DND-41 (cell line): ENCODE results near the gene POLR3G.

ENCODE experiments used
- ATAC-seq: fragments of 200-7000 bp; cut with Tn5 transposase; 3 replicates; pipeline ENCODE4 v1.9.1; 2021; ENCODE audit warnings: low read depth; ENCODE audit not compliant: insufficient read depth
- DNase-seq: peaks from one replicate; pipeline ENCODE4 v3.0.0-alpha.2; 2020
- H2AFZ ChIP-seq: 2 replicates; pipeline ENCODE4 v1.6.0; 2012; ENCODE audit warnings: low read depth, low read length
- H3K27ac ChIP-seq: 2 replicates; pipeline ENCODE4 v1.5.1; 2012; ENCODE audit warnings: low read length, inconsistent platforms
- H3K27me3 ChIP-seq: fragments of 200-600 bp; sonication (generic); 2 replicates; pipeline ENCODE4 v1.6.0; 2012; ENCODE audit warnings: low read length, mild to moderate bottlenecking, inconsistent platforms; ENCODE audit not compliant: insufficient read depth, poor library complexity
- H3K36me3 ChIP-seq: 2 replicates; pipeline ENCODE4 v1.5.1; 2012; ENCODE audit warnings: low read length, inconsistent platforms; ENCODE audit not compliant: insufficient read depth
- H3K4me1 ChIP-seq: 2 replicates; pipeline ENCODE4 v1.5.1; 2012; ENCODE audit warnings: mild to moderate bottlenecking, low read length; ENCODE audit not compliant: insufficient read depth
- H3K4me2 ChIP-seq: 2 replicates; pipeline ENCODE4 v1.6.0; 2012; ENCODE audit warnings: mild to moderate bottlenecking, moderate library complexity, low read length, inconsistent platforms; ENCODE audit not compliant: insufficient read depth
- H3K4me3 ChIP-seq, 2 experiments: fragments of 200-600 bp in 1 of 2; shearing (Covaris generic) in 1 of 2; 2 replicates each; pipeline ENCODE4 v1.5.1; 2012 to 2016; ENCODE audit warnings: inconsistent platforms in 2 of 2, low read length in 2 of 2, mild to moderate bottlenecking in 2 of 2, low read depth in 1 of 2, moderate library complexity in 1 of 2
- H3K79me2 ChIP-seq: 2 replicates; pipeline ENCODE4 v1.6.0; 2012; ENCODE audit warnings: low read length, inconsistent platforms; ENCODE audit not compliant: insufficient read depth
- H3K9ac ChIP-seq: 2 replicates; pipeline ENCODE4 v1.6.0; 2012; ENCODE audit warnings: low read depth, mild to moderate bottlenecking, inconsistent platforms, low read length, moderate library complexity
- H3K9me3 ChIP-seq: 2 replicates; pipeline ENCODE4 v1.5.1; 2012; ENCODE audit warnings: low read length, moderate library complexity, mild to moderate bottlenecking, inconsistent platforms; ENCODE audit not compliant: insufficient read depth, severe bottlenecking
- H4K20me1 ChIP-seq: 2 replicates; pipeline ENCODE4 v1.6.0; 2012; ENCODE audit warnings: low read length; ENCODE audit not compliant: insufficient read depth
- CTCF ChIP-seq: IDR thresholded peaks from 2 replicates; pipeline ENCODE4 v1.5.1; 2012; ENCODE audit warnings: borderline replicate concordance, low read length, moderate library complexity, mild to moderate bottlenecking; ENCODE audit not compliant: poor library complexity, severe bottlenecking; ENCODE audit errors: extremely low read depth
- EZH2 ChIP-seq: IDR thresholded peaks from 3 replicates; pipeline ENCODE4 v1.6.1; 2012; ENCODE audit warnings: borderline replicate concordance, low read depth, mild to moderate bottlenecking, moderate library complexity, low read length, inconsistent platforms; ENCODE audit not compliant: severe bottlenecking

POLR3G gene

GRCh38 chr5:90472783-90473395 is 1.8 kb upstream of the POLR3G start:
- ATAC-seq: no peak
- DNase-seq: no peak
- H3K9ac ChIP-seq: peak overlapping the region; percentile 88
- peak overlapping the region; percentile 67 to 91; a peak in 3 of 4 replicates for H3K4me3 ChIP-seq
- TF ChIP-seq CTCF (no peak), EZH2 (no peak)
- H3K4me1 ChIP-seq: peaks cover 53% of the 10 kb centered on the region
- H3K36me3 ChIP-seq: peaks cover 8% of the 10 kb centered on the region
- no peaks in the 10 kb centered on the region for H3K27me3 ChIP-seq
- peak overlapping the region; percentile 80 for H3K4me2 ChIP-seq
- peaks cover 3% of the 10 kb centered on the region; the same call in 1 of the 2 replicates for H4K20me1 ChIP-seq
- H3K27ac ChIP-seq: peak overlapping the region; percentile 89; the same call in 1 of the 2 replicates
- peak overlapping the region; percentile 97 for H2AFZ ChIP-seq
- no peaks in the 10 kb centered on the region for H3K9me3 ChIP-seq
- H3K79me2 ChIP-seq: peaks cover 35% of the 10 kb centered on the region

GRCh38 chr5:90473396-90474234 is 1.0 kb upstream of the POLR3G start:
- Histone ChIP-seq H3K4me3 (peak overlapping the region; percentile 67 to 91), H3K9ac (peak overlapping the region; percentile 88), H3K9me3 (no peaks in the 10 kb centered on the region), H3K4me2 (peak overlapping the region; percentile 80), H3K36me3 (peaks cover 8% of the 10 kb centered on the region), H4K20me1 (peaks cover 3% of the 10 kb centered on the region; the same call in 1 of the 2 replicates), H3K79me2 (peaks cover 35% of the 10 kb centered on the region), H3K27me3 (no peaks in the 10 kb centered on the region), H2AFZ (peak overlapping the region; percentile 97), H3K27ac (peak overlapping the region; percentile 89), H3K4me1 (peaks cover 55% of the 10 kb centered on the region)
- ATAC-seq: peak; percentile 24
- DNase-seq: peak; percentile 55
- no peak for TF ChIP-seq CTCF
- no peak for TF ChIP-seq EZH2

GRCh38 chr5:90475436-90475980 is 844 bp downstream of the POLR3G start:
- Histone ChIP-seq H3K4me2 (peak overlapping the region; percentile 80), H3K9me3 (no peaks in the 10 kb centered on the region), H3K27me3 (no peaks in the 10 kb centered on the region), H3K4me3 (peak overlapping the region; percentile 53 to 91; a peak in 2 of 4 replicates), H3K79me2 (peaks cover 35% of the 10 kb centered on the region), H4K20me1 (peaks cover 3% of the 10 kb centered on the region; the same call in 1 of the 2 replicates), H3K36me3 (peaks cover 8% of the 10 kb centered on the region), H3K27ac (no peak overlapping the region), H3K4me1 (peaks cover 55% of the 10 kb centered on the region), H3K9ac (peak overlapping the region; percentile 88; the same call in 1 of the 2 replicates), H2AFZ (peak overlapping the region; percentile 97; the same call in 1 of the 2 replicates)
- no peak for DNase-seq
- no peak for ATAC-seq
- TF ChIP-seq CTCF: no peak
- no peak for TF ChIP-seq EZH2
